ENCODE results near the gene MAGI3. TPM values are rescaled to one million over a fixed set of nuclear protein-coding genes. Genes with fewer than 3 reads are reported as not detected.

MAGI3 gene
- 5.8 TPM for total RNA-seq
- long read RNA-seq, full-length matches to known transcripts: 3 of 7 reads
- long read RNA-seq, partial matches to known transcripts: 3 of 7 reads
- long read RNA-seq, other reads (novel, unspliced or antisense): 1 of 7 reads

- peak; percentile 99 for DNase-seq
- intact Hi-C loops (cut with micrococcal nuclease): no loop called here
- peak; percentile 96 for ATAC-seq
These were observed at the start of gene MAGI3 for GRCh38 chr1:113389953-113390834. Gene MAGI3 (plus strand): TSS chr1:113390515. CDS start chr1:113391034, 519 bp downstream.

DNA sequence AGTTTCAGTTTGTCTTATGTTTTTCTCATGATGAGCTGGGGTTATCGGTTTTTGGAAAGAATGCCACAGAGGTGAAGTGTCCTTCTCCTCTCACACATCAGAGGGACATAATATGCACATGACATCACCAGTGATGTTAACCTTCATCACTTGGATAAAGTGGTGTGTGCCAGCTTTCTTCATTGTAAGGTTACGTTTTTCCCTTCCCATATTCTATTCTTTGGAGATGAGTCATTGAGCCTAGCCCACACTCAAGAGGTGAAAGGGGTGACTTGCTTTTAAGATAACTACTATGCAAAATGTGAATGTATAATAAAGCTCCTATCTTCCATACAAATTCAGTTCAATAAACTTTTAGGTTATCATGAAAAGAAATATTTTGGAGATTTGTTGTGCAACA is 36.7 kb upstream of the MAGI3 start:
- intact Hi-C loops (cut with micrococcal nuclease): no loop called here
- no peak for ATAC-seq
- no peak for DNase-seq

- no peak for DNase-seq
- ATAC-seq: no peak
- intact Hi-C loops (cut with micrococcal nuclease): no loop called here
These were observed 26.4 kb upstream of the MAGI3 start for GRCh38 chr1:113363935-113364334.

DNA sequence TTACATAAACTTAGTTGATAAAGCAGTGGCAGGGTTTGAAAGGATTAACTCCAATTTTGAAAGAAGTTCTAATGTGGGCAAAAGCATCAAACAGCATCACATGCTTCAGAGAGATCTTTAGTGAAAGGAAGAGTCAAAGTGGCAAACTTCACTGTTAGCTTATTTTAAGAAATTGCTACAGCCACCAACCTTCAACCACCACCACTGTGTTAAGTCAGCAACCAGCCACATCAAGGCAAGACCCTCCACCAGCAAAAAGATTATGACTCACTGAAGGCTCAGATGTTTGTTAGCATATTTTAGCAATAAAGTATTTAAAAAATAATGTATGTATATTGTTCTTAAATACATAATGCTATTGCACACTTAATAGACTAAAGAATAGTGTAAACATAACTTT is 21.3 kb upstream of the MAGI3 start:
- ATAC-seq: no peak

DNA sequence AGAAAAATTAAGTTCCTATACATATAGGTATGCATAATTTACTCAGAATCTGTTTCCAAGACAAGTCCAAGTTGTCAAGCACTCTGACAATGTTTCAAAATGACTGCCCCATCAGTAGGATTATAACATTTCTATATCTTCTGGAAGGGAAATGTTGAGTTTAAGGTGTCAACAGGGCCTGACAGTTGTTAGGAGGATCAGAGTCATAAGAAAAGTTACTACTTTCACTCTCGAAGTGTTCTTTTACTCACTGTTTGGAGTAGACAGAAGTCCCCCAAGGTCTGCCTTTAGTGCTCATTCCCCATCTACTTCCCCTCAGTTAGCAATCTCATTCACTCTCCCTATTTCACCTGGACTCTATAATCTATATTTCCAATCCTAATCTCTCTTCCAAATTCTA is 20.6 kb upstream of the MAGI3 start:
- ATAC-seq (no peak), DNase-seq (no peak)
- intact Hi-C loops (cut with micrococcal nuclease): no loop called here

More for the DNA sequence above, 21.3 kb upstream of the MAGI3 start:
- intact Hi-C loops (cut with micrococcal nuclease): no loop called here
- DNase-seq: no peak

DNA sequence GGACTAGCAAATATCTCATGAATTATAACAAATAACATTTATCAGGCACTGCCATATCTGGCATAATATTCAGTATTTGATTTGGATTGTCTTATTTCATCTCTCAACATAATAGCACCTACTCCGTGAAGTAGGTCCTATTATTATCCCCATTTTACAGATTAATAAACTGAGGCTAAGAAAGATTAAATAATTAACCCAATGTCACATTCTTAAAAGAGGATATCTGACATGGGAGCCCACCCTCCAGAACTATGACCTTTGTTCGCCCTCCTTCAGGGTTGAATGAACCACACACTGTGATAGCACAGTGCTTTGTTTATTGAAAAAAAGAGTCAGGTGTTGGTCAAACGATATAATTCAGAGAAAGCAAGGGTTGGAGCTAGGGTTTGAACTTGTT is 19.4 kb upstream of the MAGI3 start:
- intact Hi-C loops (cut with micrococcal nuclease): no loop called here
- DNase-seq (no peak), ATAC-seq (no peak)

- ATAC-seq (no peak), DNase-seq (no peak)
- intact Hi-C loops (cut with micrococcal nuclease): no loop called here
These were observed 17.8 kb upstream of the MAGI3 start for GRCh38 chr1:113372546-113372945.

DNA sequence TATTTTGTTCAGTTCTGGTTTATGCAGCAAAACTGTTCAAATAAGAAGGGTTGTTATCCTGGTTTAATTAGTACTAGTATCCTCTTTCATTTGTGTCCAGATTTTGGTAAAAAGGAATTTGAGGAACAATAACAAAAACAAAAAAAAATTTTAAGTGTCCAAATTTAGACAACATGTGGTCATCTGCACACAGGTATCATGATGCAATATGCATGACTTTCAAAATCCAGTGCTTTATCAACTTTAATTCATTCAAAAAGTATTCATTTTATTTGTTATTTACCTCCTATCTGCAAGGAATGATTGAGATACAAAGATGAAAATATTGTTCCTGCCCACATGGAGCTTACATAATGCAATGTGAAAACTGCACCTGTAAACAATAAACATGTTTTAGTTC is 16.7 kb upstream of the MAGI3 start:
- ATAC-seq (no peak), DNase-seq (no peak)
- intact Hi-C loops (cut with micrococcal nuclease): no loop called here

GRCh38 chr1:113375878-113376277 is 14.4 kb upstream of the MAGI3 start:
- no peak for DNase-seq
- ATAC-seq: no peak
- intact Hi-C loops (cut with micrococcal nuclease): no loop called here

DNA sequence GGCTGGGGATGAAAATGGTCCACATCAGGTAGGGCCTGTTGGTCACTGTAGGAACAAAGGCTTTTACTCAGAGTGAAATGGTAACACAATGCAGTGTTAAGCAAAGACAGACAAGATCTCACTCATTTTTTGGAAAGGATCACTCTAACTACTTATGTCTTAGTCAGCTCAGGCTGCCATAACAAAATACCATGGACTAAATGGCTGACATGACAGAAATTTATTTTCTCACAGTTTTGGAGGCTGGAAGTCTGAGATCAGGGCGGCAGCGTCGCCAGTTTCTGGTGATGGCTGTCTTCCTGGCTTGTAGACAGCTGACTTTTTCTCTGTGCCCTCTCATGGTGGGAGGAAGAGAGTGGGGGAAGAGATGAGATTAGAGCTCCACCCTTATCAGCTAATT is 10.2 kb upstream of the MAGI3 start:
- intact Hi-C loops (cut with micrococcal nuclease): no loop called here
- ATAC-seq (no peak), DNase-seq (no peak)

- DNase-seq (no peak), ATAC-seq (no peak)
- intact Hi-C loops (cut with micrococcal nuclease): no loop called here
These were observed 2.2 kb upstream of the MAGI3 start for GRCh38 chr1:113388017-113388620.

- no peak for ATAC-seq
- intact Hi-C loops (cut with micrococcal nuclease): no loop called here
- no peak for DNase-seq
These were observed 1.5 kb upstream of the MAGI3 start for GRCh38 chr1:113388621-113389358.

- intact Hi-C loops (cut with micrococcal nuclease): no loop called here
- ATAC-seq (no peak), DNase-seq (no peak)
These were observed 859 bp upstream of the MAGI3 start for GRCh38 chr1:113389359-113389952.

DNA sequence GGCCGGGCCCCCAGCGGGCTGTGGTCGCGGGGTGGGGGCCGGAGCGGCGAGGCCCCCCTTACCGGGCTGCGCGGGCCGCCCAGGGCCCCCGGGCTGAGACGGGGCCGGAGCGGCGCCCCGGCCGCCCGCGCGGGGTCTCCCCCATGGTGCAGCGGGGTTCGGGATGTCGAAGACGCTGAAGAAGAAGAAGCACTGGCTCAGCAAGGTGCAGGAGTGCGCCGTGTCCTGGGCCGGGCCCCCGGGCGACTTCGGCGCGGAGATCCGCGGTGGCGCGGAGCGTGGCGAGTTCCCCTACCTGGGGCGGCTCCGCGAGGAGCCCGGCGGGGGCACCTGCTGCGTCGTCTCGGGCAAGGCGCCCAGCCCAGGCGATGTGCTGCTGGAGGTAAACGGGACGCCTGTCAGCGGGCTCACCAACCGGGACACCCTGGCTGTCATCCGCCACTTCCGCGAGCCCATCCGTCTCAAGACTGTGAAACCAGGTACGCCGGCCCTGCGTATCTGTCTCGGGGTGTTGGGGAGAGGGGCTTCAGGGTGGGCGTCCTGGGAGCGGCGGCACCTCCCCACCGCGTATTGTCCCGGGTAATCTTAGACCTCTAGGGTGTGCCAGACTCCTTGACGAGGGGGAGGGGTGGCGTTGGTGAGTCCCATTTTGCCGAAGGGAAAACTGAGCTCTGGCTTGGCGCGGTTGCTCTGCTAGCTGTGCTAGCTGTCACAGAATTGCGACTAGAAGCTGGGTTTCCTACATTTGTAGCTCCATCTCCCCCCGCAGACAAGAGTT is 745 bp downstream of the MAGI3 start:
- peak; percentile 2 for ATAC-seq

DNA sequence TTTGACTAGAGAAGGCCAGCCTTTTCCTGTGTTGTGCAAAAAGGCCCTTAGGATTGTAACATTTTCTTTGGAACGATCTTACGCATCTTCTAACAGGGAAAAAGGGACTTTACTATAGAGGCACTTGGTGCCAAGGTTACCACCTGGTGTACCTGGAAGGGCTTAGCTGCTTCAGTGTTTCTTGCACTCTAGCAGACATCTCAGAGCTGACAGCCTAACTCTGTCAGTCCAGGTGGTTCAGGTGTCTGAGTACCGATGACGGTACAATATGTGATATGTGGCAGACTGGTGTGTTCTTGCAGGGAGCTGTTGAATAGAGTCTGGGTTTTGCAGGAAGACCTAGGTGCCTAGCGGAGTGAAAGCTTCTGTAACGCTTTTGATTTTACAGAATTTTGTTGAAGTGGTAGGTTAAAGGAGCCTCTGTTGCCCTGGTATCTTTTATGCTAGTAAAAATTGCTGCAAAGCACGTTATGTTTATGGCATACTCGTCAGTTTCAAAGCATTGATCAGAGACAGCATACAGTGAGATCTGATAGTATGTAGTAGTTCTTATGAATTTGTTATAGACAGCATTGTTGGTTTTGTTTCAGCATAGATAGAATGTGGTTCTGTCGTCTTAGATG is 1.4 kb downstream of the MAGI3 start:
- ATAC-seq (no peak), DNase-seq (no peak)
- intact Hi-C loops (cut with micrococcal nuclease): no loop called here

More for the DNA sequence above, 745 bp downstream of the MAGI3 start:
- intact Hi-C loops (cut with micrococcal nuclease): no loop called here
- DNase-seq: peak; percentile 69

DNA sequence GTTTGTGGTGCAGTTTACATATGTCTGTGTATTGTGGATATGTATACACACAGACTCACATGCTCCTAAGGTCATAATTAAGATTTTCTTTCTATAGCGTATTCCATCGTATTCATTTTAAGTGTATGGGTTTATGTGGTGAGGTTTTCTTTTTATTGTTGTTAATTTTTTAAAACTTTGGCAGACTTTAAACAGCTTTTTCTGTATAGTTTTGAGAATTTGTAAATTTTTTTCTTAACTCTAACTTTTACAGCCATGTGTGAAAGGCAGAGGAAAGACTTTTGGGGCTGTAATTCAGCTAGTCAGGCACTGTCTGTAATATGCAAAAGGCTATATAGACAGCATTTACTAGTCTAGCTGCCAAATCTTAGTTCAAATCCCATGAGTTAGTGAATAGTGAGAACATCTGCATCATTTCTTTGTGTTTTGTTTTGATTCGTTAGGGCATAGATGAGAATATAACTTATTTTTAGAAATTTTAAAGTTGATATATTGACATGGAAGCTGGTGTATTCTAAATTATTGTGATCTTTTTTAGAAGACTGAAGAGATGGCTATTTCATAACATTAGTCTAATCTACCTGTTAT is 2.3 kb downstream of the MAGI3 start:
- intact Hi-C loops (cut with micrococcal nuclease): no loop called here
- ATAC-seq: no peak
- no peak for DNase-seq

DNA sequence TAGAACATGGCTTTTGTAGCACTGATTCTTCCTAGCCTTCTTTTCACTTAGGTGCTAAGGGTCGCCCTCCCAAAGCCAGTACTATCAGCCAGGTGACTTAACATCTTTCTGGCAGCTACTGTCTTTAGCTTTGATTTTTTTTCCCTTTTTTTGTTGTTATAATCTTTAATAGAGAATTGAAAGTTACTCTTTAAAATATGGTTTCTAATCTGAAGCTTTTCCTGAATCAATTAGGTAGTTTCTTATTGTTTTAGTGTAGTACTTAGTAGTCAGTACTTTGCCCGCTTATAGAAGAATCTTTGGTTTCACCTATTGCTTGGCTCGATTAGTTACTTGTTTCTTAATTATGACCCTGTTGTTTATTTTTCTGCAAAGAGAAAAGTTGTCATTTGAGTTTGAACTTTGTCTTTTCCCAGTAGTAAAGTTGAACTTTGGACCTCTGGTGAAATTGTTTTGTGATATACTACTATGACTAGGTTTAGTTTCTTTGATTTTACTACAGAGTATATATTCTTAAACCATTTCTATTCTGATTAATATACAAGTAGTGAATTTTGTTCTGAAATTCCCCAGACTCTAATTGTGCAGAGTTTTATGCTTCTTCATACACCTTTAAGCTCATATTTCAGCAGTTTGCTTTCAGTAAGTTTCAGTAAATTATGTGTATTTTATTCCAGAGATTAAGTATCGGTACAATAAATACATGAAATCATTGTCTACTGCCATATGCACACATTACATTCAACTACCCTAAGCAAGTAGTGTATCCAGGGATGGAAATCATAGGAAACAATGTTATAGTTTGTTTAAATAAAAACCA is 3.9 kb downstream of the MAGI3 start:
- no peak for ATAC-seq
- DNase-seq: no peak
- intact Hi-C loops (cut with micrococcal nuclease): no loop called here
